Superior temporal gyrus (tissue), 1 donor: ENCODE results near the gene ARAP2.

Experiments
- DNase-seq: peaks from one replicate; pipeline ENCODE4 v3.0.0-alpha.2; 2016; ENCODE audit errors: extremely low spot score

ARAP2 gene

GRCh38 chr4:36220776-36221175, 23.5 kb downstream of the ARAP2 start:
- DNase-seq: no peak

- DNase-seq: no peak
Measured at GRCh38 chr4:36218121-36218520, 26.2 kb downstream of the ARAP2 start.

DNA sequence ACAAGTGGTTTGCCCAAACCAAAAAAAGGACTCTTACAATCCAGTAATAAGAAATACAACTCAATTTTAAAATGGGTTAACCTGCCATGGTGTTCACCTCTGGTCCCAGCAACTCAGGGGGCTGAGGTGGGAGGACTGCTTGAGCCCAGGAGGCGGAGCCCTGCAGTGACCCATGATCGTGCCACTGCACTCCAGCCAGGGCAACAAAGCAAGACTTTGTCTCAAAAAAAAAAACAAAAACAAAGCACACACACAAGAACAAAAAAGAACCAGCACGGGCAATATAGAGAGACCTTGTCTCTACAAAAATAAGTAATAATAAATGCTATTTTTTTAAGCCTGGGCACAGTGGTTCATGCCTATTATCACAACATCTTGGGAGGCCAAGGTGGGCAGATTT, 28.7 kb downstream of the ARAP2 start:
- DNase-seq: peak; percentile 75

- peak; percentile 76 for DNase-seq
Measured at GRCh38 chr4:36214735-36215485, 29.4 kb downstream of the ARAP2 start.

DNA sequence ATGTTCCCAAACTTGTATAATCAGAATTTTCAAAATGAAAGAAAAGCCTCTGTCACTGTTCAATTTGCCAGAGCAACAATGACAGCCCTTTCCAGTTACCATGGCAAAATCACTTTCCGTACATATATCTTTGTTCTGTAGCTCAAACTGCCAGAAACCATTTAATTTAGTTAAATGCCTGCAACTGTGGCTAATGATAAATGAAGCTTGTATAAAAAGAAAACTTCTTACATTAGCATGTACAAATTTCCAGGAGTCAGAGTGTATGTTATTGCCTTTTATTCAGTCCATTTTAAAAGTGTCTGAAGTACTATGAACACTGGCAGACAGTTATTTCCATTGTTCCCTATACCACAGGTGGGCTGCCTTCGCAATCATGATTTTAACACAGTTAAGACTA, 30.3 kb downstream of the ARAP2 start:
- peak; percentile 82 for DNase-seq

GRCh38 chr4:36211084-36211483, 33.2 kb downstream of the ARAP2 start:
- DNase-seq: no peak

DNA sequence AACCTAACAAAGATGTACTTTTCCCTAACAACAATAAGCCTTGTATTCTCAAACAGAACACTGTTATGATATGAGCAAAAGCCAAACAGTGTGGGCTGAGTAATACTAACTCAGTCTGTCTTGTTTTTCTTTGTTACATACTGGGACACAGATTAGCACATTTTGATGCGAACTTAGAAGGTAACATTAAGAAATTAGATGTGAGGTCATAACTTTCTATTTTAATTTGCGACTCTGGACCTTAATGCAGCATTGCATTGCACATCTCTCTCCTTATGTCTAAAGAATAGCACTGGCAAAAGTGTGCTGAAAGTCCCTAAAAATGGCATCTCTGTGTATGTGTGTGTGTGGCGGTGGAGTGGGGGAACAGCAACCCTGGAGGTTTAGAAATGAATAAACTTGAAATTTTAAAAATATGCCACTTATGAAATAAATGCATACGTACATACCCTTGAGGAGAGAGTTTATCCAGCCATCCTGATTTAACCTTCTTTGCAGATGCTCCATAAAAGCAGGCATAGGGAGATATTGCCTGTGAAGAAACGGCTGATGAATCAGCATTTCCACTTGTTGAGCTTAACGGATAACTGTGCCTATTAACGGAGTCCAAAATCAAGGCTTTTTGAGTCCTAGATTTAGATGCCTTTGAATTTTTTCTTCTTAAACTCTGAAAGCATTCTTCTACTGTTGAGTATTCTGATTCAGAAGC, 34.2 kb downstream of the ARAP2 start:
- DNase-seq: peak; percentile 92

GRCh38 chr4:36208893-36209473, 35.3 kb downstream of the ARAP2 start:
- no peak for DNase-seq

DNA sequence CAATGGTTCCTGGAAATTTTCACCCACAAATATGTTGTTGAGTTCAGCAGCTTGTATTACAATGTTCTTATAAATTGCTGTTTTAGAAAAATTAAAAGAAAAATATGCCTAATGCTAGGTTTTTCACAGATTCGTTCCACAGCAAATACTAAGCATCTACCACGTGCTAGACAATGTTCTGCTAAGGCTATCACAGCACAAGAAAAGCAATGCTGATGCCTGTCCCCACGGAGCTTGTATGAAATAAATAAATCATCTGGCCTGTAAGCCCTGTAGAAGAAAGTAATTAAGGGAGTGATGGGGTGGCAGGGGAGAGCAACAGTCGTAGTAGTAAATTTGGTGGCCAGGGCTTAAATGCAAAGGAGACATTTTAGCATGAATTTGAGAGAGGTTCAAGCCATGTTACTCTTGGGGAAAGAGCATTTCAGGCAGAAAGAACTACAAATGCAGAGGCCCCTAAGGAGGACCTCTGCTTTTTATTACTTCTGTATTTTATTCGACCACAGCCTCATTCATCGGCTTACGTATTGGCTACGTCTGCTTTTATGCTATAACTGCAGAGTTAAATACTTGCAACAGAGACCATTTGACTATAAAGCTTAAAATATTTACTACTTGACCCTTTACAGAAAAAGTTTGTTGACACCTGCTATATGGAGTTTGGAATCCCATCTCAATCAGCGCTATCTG, 36.3 kb downstream of the ARAP2 start:
- DNase-seq: peak; percentile 74

GRCh38 chr4:36207367-36207766, 36.9 kb downstream of the ARAP2 start:
- no peak for DNase-seq

DNA sequence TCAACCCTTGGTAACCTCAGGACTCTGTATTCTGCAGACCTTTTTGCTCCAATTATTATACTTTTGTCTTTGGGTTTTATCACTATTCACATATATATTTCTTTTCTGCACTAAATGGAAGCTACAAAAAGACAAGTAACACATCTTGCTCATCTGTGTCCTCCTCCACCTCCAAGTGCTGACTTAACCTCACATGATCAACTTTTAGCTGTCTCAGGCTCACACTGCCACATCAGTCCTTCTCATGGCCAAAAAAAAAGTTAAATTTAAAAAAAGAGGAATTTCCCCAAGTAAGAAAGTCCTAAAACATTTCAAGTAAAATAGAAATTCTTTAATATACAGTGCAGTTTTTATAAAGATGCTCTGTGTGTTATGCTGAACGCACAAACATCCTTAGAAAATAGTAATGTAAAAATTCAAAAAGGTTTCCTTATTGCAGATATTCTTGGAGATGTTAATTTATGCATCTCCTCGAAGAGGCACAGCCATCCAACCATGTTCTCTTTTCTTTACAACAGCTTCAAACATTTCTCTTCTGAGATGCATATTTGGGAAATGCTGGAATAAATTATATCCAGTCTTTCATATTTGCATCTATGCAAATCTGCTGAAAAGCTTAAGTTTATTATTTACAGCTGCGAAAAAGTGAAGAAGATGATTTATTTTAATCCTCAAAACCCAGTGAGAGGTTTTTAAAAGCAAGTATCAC, 37.6 kb downstream of the ARAP2 start:
- peak; percentile 72 for DNase-seq

GRCh38 chr4:36206012-36206411, 38.3 kb downstream of the ARAP2 start:
- no peak for DNase-seq

DNA sequence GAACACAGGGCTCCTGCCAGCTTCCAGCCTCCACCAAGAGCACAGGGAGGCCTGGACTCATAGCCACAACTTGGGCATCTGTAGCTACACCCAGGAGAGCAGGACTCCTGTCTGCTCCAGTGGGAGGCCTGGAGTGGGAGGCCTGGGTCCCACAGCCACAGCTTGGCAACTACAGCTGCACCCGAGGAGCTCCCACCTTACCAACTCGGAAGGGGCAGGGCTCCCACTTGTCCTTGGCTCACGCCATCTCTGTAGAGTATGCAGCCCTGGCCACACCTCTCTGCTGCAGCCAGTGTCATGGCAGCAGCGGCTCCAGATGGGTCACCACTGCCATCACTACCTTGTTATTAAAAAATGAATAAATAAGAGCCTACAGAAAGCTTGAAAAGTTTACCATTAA, 45.5 kb downstream of the ARAP2 start:
- DNase-seq: no peak

DNA sequence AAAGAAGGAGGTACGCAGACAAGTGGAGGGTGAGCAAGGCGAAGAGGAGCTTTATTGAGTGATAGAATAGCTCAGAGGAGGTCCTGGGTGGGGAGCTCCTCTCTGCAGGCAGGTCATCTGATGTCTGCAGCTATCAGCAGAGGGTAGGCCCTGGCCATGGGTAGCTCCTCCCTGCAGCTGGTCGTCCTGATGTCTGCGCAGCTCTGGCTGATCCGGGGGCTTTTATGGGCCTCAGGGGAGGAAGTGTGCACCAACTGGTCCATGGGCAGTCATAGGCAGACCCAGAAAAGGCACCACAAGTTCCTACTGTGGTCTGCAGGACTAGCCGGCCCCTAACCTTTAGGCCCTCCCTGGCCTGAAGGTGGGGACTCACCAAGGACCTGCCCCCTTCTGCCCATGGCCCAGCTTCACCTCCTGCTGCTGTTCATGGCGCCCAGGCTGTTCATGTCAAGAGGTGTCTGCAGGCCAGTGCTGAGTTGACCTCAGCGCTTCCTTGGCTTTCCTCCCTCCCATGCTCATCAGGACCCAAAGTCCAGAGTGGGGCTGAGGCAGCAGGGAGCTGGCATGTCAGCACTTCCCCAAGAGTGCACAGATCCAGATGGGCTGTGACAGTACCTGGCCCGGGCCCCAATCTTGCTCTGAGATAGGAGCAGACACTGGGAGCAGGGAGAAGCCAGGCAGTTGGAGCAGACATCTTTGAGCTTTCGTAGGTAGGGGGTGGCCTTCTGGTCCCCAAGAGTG, 46.1 kb downstream of the ARAP2 start:
- no peak for DNase-seq

DNA sequence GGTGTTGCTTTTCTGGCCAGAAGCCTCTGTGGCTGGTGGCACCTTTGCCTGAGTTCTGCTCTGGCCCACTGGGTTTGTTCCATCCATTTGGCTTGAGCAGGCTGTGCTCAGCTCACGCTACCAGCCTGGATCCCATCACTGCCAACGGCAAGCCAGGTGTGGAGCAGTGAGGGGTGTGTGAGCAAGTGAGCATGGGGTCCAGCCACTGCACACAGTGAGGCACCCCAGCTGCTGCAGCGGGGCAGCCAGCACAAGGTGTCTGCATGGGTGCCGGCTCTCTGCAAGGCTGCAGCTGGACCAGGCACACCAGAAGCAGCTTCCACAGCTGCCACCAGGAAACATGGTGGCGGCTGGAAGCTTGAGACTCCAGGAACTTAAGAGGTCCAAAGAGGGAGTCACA, 46.8 kb downstream of the ARAP2 start:
- DNase-seq: no peak

GRCh38 chr4:36196145-36196913, 48.0 kb downstream of the ARAP2 start:
- no peak for DNase-seq

DNA sequence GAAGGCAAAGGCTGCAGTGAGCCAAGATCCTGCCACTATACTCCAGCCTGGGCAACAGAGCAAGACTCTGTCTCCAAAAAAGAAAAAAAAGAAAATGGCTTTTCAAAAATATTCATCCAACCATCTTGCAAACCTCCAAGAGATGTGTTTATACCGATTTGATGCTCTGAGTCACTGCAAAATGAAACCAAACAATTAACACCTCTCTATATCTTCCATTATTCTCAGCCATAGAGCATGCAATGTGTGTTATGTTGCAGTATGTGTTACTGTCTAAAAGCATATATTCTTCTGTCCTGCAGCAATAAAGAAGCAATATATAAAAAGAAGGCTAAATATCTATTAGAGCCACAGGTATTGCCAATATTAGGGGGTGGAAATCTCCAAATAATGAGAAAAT, 51.4 kb downstream of the ARAP2 start:
- DNase-seq: no peak

GRCh38 chr4:36189511-36190226, 54.6 kb downstream of the ARAP2 start:
- no peak for DNase-seq

GRCh38 chr4:36187723-36188333, 56.5 kb downstream of the ARAP2 start:
- peak; percentile 78 for DNase-seq
